ENCODE data around the gene NCOR2. TPM values are rescaled to one million over a fixed set of nuclear protein-coding genes. Genes with fewer than 3 reads are reported as not detected.

NCOR2 gene
- total RNA-seq, 4 donors from 2014 or later, result 111 to 264 (median 187) TPM

- Histone ChIP-seq H3K4me1 (peaks cover 15% of the 10 kb centered on the region), H3K27ac (no peak overlapping the region), H3K4me3 (no peak overlapping the region), H3K27me3 (no peaks in the 10 kb centered on the region), H3K36me3 (no peaks in the 10 kb centered on the region), H3K9me3 (no peaks in the 10 kb centered on the region)
- TF ChIP-seq POLR2A (IDR thresholded peaks at IDR 0.05) (no peak), CTCF (IDR thresholded peaks at IDR 0.05) (no peak), POLR2AphosphoS5 (IDR thresholded peaks at IDR 0.05) (no peak)
- WGBS, result 86% methylated on average over 16 of the region's 18 CpGs
- no peak for DNase-seq (ENCODE audit: low spot score in 2 of 2)
These were observed 6.7 kb upstream of the NCOR2 start for GRCh38 chr12:124573839-124574786.

DNA sequence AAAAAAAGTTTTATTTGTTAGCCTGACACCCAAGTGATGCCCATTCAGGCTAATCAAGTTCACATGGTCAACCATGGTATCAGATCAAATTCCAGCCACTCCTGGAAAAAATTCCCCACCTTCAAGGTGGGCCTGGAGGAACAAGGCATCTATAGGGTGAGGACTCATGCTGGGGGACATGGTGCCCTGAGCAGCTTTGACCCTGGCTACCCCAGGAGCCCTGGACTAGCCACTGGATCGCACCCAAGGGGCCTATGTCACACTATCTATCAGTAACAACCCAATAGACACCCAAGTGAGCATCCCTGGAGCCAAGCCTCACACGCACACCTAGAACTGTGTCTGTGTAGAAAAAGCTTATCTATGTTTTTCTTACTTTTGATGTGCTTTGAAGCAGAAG is 4.1 kb upstream of the NCOR2 start:
- Histone ChIP-seq H3K4me1 (peaks cover 22% of the 10 kb centered on the region), H3K4me3 (no peak overlapping the region), H3K9me3 (no peaks in the 10 kb centered on the region), H3K36me3 (no peaks in the 10 kb centered on the region), H3K27ac (no peak overlapping the region), H3K27me3 (no peaks in the 10 kb centered on the region)
- no peak for DNase-seq (ENCODE audit: low spot score in 2 of 2)
- 73% methylated on average over 2 of the region's 2 CpGs for WGBS
- TF ChIP-seq EP300 (IDR thresholded peaks at IDR 0.05), result no peak

DNA sequence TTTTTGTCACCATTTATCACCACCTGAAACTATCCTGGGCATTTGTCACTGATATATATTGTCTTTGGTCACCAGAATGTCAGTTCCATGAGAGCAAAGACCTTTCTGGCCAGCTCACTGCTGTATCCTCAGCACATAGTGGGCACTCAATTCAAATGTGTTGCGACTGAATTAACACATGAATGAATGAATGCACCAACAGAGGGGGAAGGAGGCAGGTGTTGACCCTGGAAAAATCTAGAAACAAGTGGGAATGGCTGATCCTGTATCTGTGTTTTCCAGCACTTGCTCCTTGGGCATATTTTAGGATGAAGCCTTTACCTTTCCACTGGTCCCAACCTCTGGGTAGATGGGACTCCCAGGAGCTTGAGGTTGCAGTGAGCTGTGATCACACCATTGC is 3.4 kb upstream of the NCOR2 start:
- Histone ChIP-seq H3K27ac (no peak overlapping the region), H3K27me3 (no peaks in the 10 kb centered on the region), H3K9me3 (no peaks in the 10 kb centered on the region), H3K4me1 (peaks cover 25% of the 10 kb centered on the region), H3K4me3 (no peak overlapping the region), H3K36me3 (no peaks in the 10 kb centered on the region)
- TF ChIP-seq POLR2AphosphoS5 (IDR thresholded peaks at IDR 0.05) (no peak), EP300 (IDR thresholded peaks at IDR 0.05) (no peak), CTCF (IDR thresholded peaks at IDR 0.05) (no peak), POLR2A (IDR thresholded peaks at IDR 0.05) (no peak)
- DNase-seq (ENCODE audit: low spot score in 2 of 2), result no peak
- WGBS, result 100% methylated on average over 1 of the region's 1 CpG

DNA sequence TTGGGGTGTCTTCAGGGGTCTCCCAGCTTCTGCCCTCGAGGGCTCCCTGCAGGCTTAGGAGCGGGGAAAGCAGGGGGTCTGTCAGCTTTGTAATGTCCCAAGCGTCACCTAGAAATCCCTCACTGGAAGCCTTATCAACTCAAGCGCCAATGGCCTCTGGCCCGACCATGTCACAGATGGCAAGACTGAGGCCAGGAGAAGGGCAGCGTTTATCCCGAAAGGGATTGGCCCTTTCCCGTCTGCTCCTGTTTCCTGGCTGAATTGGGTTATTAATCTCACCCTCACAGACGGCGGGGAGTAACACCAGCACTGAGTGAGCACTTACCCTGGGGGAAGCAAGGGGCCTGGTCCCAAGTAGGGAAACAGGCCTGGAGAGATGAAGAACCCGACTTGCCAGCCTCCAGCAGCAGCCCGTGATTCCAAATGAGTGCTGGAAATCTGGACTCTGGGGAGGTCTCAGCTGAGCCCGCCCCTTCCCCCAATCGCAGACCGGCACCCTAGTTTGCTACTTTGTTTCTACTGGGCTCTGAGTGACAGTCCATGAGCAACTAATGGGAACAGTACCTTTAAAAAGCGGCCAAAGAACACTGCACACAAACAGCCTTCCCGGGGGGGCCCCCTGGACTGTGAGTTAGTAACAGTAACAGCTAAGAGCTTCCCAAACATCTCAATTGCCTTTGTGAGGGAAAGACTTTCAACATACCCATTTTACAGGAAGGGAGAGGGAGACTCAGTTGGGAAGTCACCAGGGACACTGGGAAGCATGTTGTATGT is 2.1 kb upstream of the NCOR2 start:
- no peak overlapping the region for H3K27ac ChIP-seq
- H3K4me1 ChIP-seq, result peaks cover 37% of the 10 kb centered on the region
- 71% methylated on average over 7 of the region's 17 CpGs for WGBS

More for the DNA sequence above, 2.1 kb upstream of the NCOR2 start:
- DNase-seq (ENCODE audit: low spot score in 2 of 2), result no peak
- Histone ChIP-seq H3K9me3 (no peaks in the 10 kb centered on the region), H3K27me3 (no peaks in the 10 kb centered on the region), H3K4me3 (no peak overlapping the region), H3K36me3 (no peaks in the 10 kb centered on the region)
- no peak for TF ChIP-seq POLR2AphosphoS5 (IDR thresholded peaks at IDR 0.05)
- TF ChIP-seq CTCF (IDR thresholded peaks at IDR 0.05), result no peak
- no peak for TF ChIP-seq EP300 (IDR thresholded peaks at IDR 0.05)

Data from suprapubic skin (tissue), 4 donors.